ENCODE data around the gene FAM81B. TPM values are rescaled to one million over a fixed set of nuclear protein-coding genes. Genes with fewer than 3 reads are reported as not detected.

The FAM81B gene
- total RNA-seq, 1 donor from 2014 or later: not detected

DNA sequence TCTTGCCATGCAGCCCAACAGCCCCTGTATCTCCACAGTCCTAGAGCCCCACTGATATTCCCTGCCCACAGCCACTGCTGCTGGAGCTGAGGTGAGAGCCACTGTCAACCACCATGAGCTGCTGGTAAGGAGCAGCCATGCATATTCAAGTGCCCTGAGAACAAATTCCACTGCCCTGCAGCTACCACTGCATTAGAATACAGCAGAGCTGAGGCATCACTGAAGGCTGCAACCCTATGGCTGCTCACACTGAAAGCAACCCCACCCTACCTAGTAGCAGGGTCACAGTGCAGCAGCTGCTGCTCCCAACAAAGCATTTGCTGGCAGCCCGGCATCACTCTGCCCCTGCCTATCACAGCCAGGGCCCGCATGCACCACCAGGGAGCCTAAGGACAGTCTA is 95.0 kb downstream of the FAM81B start:
- Mint-ChIP-seq H3K4me1 (no peaks in the 10 kb centered on the region), H3K9me3 (peaks cover 21% of the 10 kb centered on the region), H3K4me3 (no peak overlapping the region), H3K27ac (no peak overlapping the region), H3K36me3 (peaks cover 48% of the 10 kb centered on the region), H3K27me3 (ENCODE audit: insufficient read depth, low read depth) (no peaks in the 10 kb centered on the region)
- H3K9me3 ChIP-seq (ENCODE audit: low read depth): peaks cover 2% of the 10 kb centered on the region
- H3K27me3 ChIP-seq: no peaks in the 10 kb centered on the region
- no peaks in the 10 kb centered on the region for H3K79me2 ChIP-seq (ENCODE audit: low read depth)
- no peak overlapping the region for H2AFZ ChIP-seq (replicated peaks)
- no peaks in the 10 kb centered on the region for H3K4me1 ChIP-seq
- TF ChIP-seq EZH2phosphoT487 (IDR thresholded peaks at IDR 0.05) (no peak), EZH2 (IDR thresholded peaks at IDR 0.05) (no peak)
- TF ChIP-seq, protein P1, sequence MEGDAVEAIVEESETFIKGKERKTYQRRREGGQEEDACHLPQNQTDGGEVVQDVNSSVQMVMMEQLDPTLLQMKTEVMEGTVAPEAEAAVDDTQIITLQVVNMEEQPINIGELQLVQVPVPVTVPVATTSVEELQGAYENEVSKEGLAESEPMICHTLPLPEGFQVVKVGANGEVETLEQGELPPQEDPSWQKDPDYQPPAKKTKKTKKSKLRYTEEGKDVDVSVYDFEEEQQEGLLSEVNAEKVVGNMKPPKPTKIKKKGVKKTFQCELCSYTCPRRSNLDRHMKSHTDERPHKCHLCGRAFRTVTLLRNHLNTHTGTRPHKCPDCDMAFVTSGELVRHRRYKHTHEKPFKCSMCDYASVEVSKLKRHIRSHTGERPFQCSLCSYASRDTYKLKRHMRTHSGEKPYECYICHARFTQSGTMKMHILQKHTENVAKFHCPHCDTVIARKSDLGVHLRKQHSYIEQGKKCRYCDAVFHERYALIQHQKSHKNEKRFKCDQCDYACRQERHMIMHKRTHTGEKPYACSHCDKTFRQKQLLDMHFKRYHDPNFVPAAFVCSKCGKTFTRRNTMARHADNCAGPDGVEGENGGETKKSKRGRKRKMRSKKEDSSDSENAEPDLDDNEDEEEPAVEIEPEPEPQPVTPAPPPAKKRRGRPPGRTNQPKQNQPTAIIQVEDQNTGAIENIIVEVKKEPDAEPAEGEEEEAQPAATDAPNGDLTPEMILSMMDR (IDR thresholded peaks at IDR 0.05): no peak
- no peak for DNase-seq (ENCODE audit: low spot score)
- H4K20me1 ChIP-seq (ENCODE audit: low read depth): no peaks in the 10 kb centered on the region
- H3K27ac ChIP-seq: no peak overlapping the region
- peaks cover 30% of the 10 kb centered on the region for H3K36me3 ChIP-seq
- no peak overlapping the region for H3K9ac ChIP-seq
- no peak overlapping the region for H3K4me3 ChIP-seq
- H3F3A ChIP-seq (ENCODE audit: low read depth): no peaks in the 10 kb centered on the region
- H3K4me2 ChIP-seq: no peak overlapping the region

DNA sequence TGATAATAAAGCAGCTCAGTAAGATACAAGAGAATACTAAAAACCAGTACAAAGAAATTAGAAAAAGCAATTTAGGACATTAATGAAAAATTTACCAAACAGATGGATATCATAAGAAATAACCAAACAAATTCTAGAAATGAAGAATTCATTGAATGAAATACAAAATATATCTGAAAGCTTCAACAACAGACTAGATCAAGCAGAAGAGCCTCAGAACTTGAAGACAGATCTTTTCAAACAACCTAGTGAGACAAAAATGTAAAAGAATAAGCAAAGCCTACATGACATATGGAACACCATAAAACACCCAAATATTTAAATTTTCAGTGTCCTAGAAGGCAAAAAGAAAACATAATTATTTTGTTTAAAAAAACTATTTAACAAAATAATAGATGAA is 96.7 kb downstream of the FAM81B start:
- no peak for DNase-seq (ENCODE audit: low spot score)
- H3K79me2 ChIP-seq (ENCODE audit: low read depth): no peaks in the 10 kb centered on the region
- TF ChIP-seq, protein P1 (IDR thresholded peaks at IDR 0.05): no peak
- no peak for TF ChIP-seq EZH2phosphoT487 (IDR thresholded peaks at IDR 0.05)
- no peaks in the 10 kb centered on the region for H3K4me1 ChIP-seq
- H3K36me3 Mint-ChIP-seq: peaks cover 45% of the 10 kb centered on the region
- no peak overlapping the region for H3K9ac ChIP-seq
- H3K9me3 ChIP-seq (ENCODE audit: low read depth): peaks cover 2% of the 10 kb centered on the region
- H3K27me3 ChIP-seq: no peaks in the 10 kb centered on the region
- no peak overlapping the region for H2AFZ ChIP-seq (replicated peaks)
- no peak overlapping the region for H3K4me3 ChIP-seq
- H3F3A ChIP-seq (ENCODE audit: low read depth): no peaks in the 10 kb centered on the region
- no peaks in the 10 kb centered on the region for H3K27me3 Mint-ChIP-seq (ENCODE audit: insufficient read depth, low read depth)
- H3K4me3 Mint-ChIP-seq: no peak overlapping the region
- no peak overlapping the region for H3K27ac Mint-ChIP-seq
- H3K4me1 Mint-ChIP-seq: no peaks in the 10 kb centered on the region
- no peak overlapping the region for H3K4me2 ChIP-seq
- H3K36me3 ChIP-seq: peaks cover 32% of the 10 kb centered on the region
- H4K20me1 ChIP-seq (ENCODE audit: low read depth): no peaks in the 10 kb centered on the region
- no peak overlapping the region for H3K27ac ChIP-seq
- peaks cover 19% of the 10 kb centered on the region for H3K9me3 Mint-ChIP-seq

Other genes starting within 250 kb of the FAM81B start
- gene MCTP1, start 106.3 kb upstream of the FAM81B start, total RNA-seq (ENCODE audit: low replicate concordance): 2.9 and 3.7 TPM in 2 replicates
- 101 and 132 TPM in 2 replicates for gene SKIC3, start 163.6 kb downstream of the FAM81B start, total RNA-seq (ENCODE audit: low replicate concordance)
- gene ARSK, start 163.7 kb downstream of the FAM81B start, total RNA-seq (ENCODE audit: low replicate concordance): 13.9 and 21.3 TPM in 2 replicates
- gene GPR150, start 228.7 kb downstream of the FAM81B start, total RNA-seq (ENCODE audit: low replicate concordance): 0.12 TPM in 1 of 2 replicates, not detected in the other

Measured in neural progenitor cell (in vitro differentiated cells).